HG03175 (cell line): ENCODE data around the gene DNAH10.

Source experiments
- ATAC-seq: cut with Tn5 transposase; IDR thresholded peaks from one replicate; pipeline ENCODE4 v1.9.1; 2021; ENCODE audit warnings: mild to moderate bottlenecking, moderate library complexity; ENCODE audit not compliant: unreplicated experiment

Gene DNAH10

GRCh38 chr12:123879691-123880090, 117.6 kb downstream of the DNAH10 start:
- ATAC-seq, result no peak

- no peak for ATAC-seq
Observed at GRCh38 chr12:123882161-123882705, 120.1 kb downstream of the DNAH10 start.

- ATAC-seq, result no peak
Observed at GRCh38 chr12:123886258-123886657, 124.2 kb downstream of the DNAH10 start.

- ATAC-seq, result no peak
Observed at GRCh38 chr12:123886931-123887582, 125.0 kb downstream of the DNAH10 start.

- ATAC-seq, result no peak
Observed at GRCh38 chr12:123888989-123889388, 126.9 kb downstream of the DNAH10 start.

GRCh38 chr12:123889848-123890535, 127.9 kb downstream of the DNAH10 start:
- ATAC-seq, result no peak

GRCh38 chr12:123890536-123890902, 128.4 kb downstream of the DNAH10 start:
- no peak for ATAC-seq

DNA sequence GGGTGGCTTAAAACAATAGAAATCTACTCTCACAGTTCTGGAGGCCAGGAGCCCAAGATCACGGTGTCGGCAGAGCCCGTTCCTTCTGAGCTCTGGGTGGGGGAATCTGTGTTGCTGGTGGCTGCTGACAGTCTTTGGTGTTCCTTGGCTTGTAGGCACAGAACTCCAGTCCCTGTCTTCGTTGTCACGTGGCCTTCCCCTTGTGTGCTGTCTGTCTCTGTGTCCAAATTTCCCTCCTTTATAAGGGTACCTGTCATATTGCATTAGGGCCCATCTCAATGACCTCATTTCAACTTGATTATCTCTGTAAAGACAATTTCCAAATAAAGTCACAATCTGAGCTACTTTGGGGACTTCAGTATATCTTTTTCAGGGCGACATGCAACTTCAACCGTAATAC, 128.9 kb downstream of the DNAH10 start:
- ATAC-seq, result no peak

GRCh38 chr12:123891516-123892179, 129.5 kb downstream of the DNAH10 start:
- ATAC-seq, result no peak

- ATAC-seq, result no peak
Observed at GRCh38 chr12:123892180-123892559, 130.1 kb downstream of the DNAH10 start.

DNA sequence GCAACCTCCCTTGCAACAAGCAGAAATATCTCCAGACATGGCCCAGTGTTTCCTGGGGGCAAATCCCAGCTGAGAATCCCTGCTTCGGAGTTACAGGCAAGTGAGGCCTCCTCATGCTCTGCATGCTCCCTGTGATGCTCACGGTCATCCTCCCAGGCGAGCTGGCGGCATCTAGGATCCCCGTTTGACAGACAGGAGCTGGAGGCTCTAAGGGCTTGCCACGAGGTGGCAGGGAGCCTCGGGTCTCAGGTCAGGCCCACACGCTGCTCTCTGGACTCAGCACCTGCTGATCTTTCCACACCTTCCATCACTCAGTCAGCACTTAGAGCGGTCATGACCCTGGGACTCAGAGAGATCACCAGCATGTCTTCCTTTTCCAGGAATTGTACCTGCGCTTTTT, 130.8 kb downstream of the DNAH10 start:
- ATAC-seq, result no peak

GRCh38 chr12:123893276-123893675, 131.2 kb downstream of the DNAH10 start:
- ATAC-seq, result no peak

DNA sequence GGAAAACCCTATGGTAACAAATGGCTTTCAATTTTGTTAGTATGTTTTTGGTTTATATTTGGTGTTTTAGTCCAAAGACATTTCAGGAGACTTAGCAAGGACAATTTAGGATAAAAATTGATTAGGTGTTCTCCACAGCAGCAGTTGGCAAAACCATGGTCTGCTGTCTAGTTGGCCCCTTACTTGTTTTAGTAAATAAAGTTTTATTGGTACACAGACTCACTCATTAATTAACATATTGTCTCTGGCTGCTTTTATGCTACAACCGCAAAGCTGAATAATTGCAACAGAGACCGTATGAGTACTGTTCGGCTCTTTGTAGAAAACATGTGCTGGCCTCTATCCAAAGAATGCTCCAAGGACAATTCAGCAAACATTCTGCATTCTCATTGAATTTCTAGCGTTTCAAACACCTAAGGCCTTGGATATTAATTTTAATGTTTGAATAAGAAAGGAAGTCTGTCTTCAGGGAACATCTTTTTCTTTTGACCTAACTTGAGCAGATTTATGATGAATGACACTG, 132.8 kb downstream of the DNAH10 start:
- no peak for ATAC-seq

GRCh38 chr12:123895451-123895850, 133.3 kb downstream of the DNAH10 start:
- ATAC-seq, result no peak

- no peak for ATAC-seq
Observed at GRCh38 chr12:123896767-123897166, 134.7 kb downstream of the DNAH10 start.

DNA sequence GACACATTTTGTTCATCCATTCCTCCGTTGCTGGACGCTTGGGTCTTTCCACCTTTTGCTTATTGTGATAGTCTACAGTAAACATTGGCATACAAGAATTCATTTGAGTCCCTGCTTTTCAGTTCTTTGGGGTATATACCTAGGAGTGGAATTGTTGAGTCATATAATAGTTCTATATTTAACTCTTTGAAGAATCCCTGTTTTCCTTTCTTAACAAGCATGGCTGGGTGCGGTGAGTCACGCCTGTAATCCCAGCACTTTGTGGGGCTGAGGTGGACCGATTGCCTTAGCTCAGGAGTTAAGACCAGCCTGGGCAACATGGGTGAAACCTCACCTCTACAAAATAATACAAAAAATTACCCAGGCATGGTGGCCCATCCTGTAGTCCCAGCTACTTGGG, 135.1 kb downstream of the DNAH10 start:
- no peak for ATAC-seq

DNA sequence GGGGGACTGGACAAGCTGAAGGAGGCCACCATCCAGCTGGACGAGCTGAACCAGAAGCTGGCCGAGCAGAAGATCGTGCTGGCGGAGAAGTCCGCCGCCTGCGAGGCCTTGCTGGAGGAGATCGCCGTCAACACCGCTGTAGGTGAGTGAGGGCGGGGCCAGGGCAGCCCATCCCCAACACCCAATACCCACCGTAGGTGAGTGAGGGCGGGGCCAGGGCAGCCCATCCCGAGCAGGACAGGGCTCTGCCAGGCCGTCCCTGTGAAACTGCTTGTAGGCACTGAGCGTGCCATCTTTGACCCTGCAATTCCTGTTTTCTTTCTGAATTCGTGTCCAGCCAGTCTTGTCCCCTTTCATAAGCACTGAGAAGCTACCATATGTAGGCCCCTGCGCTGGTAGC, 136.6 kb downstream of the DNAH10 start:
- ATAC-seq, result no peak

GRCh38 chr12:123899368-123899767, 137.3 kb downstream of the DNAH10 start:
- ATAC-seq, result no peak

DNA sequence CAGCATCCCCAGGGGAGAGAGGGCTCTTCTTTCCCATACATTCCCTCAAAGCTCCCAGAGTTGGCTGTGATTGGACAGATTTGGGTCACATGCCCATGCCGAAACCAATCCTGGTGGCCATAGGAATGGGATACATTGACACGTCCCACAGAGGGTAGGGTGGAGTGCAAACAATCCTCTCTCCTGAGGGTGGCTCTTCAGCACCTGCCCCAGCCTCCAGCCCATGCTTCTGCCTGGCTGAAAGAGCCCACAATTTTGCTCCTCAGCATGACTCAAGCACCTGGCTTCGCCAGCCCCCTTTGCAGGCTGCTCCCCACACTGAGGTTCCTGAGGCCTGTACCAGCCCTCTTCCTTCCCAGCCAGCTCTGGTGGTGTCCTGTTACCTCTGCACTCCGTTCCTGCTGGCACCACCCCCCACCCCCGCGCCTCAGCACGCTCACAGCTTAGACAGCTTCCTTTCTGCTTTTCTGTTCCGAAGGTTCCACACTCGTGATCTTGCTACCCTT, 138.8 kb downstream of the DNAH10 start:
- no peak for ATAC-seq

DNA sequence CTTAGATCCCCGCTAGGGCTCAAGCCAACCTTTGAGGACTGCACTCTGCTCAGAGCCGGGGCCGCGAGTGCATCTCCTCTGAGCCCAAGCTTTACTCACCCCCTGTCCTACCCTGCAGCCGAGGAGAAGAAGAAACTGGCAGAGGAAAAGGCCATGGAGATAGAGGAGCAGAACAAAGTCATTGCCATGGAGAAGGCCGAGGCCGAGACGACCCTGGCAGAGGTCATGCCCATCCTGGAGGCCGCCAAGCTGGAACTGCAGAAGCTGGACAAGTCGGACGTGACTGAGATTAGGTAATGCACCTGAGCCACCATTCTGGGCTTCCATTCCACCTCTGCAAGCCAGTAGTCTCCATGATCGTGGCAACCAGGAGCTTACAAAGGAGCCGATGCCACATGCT, 140.7 kb downstream of the DNAH10 start:
- no peak for ATAC-seq

DNA sequence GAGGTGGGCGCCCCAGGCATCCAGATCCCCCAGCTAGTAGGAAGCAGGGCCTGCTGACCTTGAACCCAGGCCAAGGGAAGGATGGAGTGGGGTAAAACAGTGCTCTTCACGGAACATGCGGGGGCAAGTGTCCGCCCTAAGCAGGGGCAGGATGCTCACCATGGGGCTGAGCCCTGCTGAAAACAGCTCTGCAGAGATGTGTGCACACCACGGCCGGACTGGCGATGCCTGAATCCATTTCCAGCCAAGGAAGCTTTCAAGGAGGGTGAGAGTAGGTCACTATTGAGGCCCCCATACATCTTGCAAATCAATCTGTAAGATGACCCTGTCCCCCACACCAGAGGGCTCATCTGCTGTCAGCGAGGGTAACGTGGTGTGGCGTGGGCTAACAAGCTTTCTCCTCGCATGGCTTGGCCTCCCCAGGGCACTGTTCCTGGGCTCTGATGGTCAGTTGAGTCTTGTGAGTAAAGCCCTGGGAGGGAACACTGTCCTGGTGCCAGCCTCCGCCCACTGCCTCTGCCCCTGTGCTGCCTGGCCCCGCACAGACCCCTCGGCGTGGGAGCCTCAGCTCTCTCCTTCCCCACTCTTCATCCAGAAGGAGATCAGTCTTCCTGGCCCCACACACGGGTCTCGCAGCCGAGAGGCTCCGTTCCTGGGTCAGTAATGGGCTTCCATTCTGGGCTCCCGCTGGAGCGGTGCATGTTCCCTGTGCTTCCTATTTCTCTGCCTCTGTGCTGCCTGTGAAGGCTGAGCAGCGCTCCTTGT, 141.4 kb downstream of the DNAH10 start:
- no peak for ATAC-seq
